Panc1 (cell line): Measurements from ENCODE around the gene TRERF1.

Experiments
- POLR2AphosphoS5 ChIP-seq: IDR thresholded peaks from 2 replicates; pipeline ENCODE4 v1.6.1; 2012; ENCODE audit warnings: mild to moderate bottlenecking, low read depth, low read length, moderate library complexity
- TCF7L2 ChIP-seq: IDR thresholded peaks from 2 replicates; pipeline ENCODE4 v1.6.1; 2011; ENCODE audit warnings: mild to moderate bottlenecking, low read depth, low read length, inconsistent platforms
- TF ChIP-seq, protein P1 (sequence below): fragments of 450-650 bp; IDR thresholded peaks from 2 replicates; pipeline ENCODE4 v1.5.1; 2017; ENCODE audit warnings: mild to moderate bottlenecking

DNA sequence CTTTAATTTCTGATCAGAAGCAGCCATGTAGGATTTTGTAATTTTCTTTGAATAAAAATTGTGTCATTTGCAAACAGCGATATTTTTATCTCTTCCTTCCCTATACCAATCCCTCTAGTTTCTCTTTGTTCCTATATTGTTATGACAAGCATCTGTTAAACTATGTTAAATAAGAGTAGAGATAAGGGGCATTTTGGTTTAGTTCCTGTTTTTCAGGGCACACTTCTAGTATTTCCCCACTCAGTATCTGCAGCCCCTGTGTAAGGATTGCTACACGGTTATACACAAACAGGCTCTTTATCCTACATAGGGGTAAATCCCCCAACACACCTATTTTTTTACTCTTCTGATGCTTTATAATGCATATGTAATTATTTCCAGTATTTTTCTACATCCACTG is 42.1 kb downstream of the TRERF1 start:
- TF ChIP-seq, protein P1, sequence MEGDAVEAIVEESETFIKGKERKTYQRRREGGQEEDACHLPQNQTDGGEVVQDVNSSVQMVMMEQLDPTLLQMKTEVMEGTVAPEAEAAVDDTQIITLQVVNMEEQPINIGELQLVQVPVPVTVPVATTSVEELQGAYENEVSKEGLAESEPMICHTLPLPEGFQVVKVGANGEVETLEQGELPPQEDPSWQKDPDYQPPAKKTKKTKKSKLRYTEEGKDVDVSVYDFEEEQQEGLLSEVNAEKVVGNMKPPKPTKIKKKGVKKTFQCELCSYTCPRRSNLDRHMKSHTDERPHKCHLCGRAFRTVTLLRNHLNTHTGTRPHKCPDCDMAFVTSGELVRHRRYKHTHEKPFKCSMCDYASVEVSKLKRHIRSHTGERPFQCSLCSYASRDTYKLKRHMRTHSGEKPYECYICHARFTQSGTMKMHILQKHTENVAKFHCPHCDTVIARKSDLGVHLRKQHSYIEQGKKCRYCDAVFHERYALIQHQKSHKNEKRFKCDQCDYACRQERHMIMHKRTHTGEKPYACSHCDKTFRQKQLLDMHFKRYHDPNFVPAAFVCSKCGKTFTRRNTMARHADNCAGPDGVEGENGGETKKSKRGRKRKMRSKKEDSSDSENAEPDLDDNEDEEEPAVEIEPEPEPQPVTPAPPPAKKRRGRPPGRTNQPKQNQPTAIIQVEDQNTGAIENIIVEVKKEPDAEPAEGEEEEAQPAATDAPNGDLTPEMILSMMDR = no peak
- TF ChIP-seq POLR2AphosphoS5 (no peak), TCF7L2 (no peak)
